SK-N-SH (cell line): ENCODE measurements around the gene UNC5B.

Experiments
- CTCF ChIP-seq: fragments of 200-600 bp; sonication (generic); IDR thresholded peaks from 2 replicates; pipeline ENCODE4 v1.6.1; 2017; ENCODE audit warnings: antibody characterized with exemption, mild to moderate bottlenecking, moderate library complexity
- EP300 ChIP-seq, 2 experiments: IDR thresholded peaks; 2 replicates each; pipeline versions ENCODE4 v1.4.0 to v1.6.1; 2012; ENCODE audit warnings: borderline replicate concordance in 1 of 2, low read depth in 1 of 2, low read length in 1 of 2
- EZH2phosphoT487 ChIP-seq: fragments of 200-600 bp; sonication (generic); IDR thresholded peaks from 2 replicates; pipeline ENCODE4 v1.6.1; 2017; ENCODE audit warnings: low read depth, mixed run types, mild to moderate bottlenecking, antibody characterized with exemption, moderate library complexity, borderline replicate concordance
- POLR2AphosphoS5 ChIP-seq: IDR thresholded peaks from 2 replicates; pipeline ENCODE4 v1.6.1; 2012; ENCODE audit warnings: low read depth, low read length
- RCOR1 ChIP-seq: fragments of 150-350 bp; IDR thresholded peaks from 2 replicates; pipeline ENCODE4 v1.6.1; 2017; ENCODE audit warnings: antibody characterized with exemption, low read length
- SIN3A ChIP-seq: IDR thresholded peaks from 2 replicates; pipeline ENCODE4 v1.6.1; 2012; ENCODE audit warnings: low read depth, mild to moderate bottlenecking, low read length, moderate library complexity, borderline replicate concordance
- ZBTB33 ChIP-seq: IDR thresholded peaks from 2 replicates; pipeline ENCODE4 v1.4.0; 2012; ENCODE audit warnings: low read depth, borderline replicate concordance

- TF ChIP-seq RCOR1, result no peak
- no peak for TF ChIP-seq POLR2AphosphoS5
- no peak for TF ChIP-seq EZH2phosphoT487
- TF ChIP-seq CTCF, result no peak
- no peak for TF ChIP-seq ZBTB33
- TF ChIP-seq EP300 (IDR thresholded peaks at IDR 0.05; ENCODE audit: borderline replicate concordance in 1 of 2, low read depth in 1 of 2, low read length in 1 of 2), result no peak
- no peak for TF ChIP-seq SIN3A
Observed at GRCh38 chr10:71206911-71207310, 5.5 kb upstream of the UNC5B start.
